Uterus (tissue), 2 donors: ENCODE results near the gene ZP2.

ENCODE experiments used
- CTCF ChIP-seq, 4 experiments: fragments of 200-600 bp in 2 of 4; fragments of 450-650 bp in 2 of 4; sonication (generic) in 2 of 4; IDR thresholded peaks; one replicate each; pipeline ENCODE4 v1.5.1; 2016 to 2019; ENCODE audit warnings: antibody characterized with exemption in 4 of 4, mild to moderate bottlenecking in 2 of 4, moderate library complexity in 1 of 4
- POLR2A ChIP-seq, 2 donors: fragments of 450-650 bp; IDR thresholded peaks; one replicate each; pipeline ENCODE4 v1.6.1; 2016; ENCODE audit warnings: antibody characterized with exemption in 2 of 2, mild to moderate bottlenecking in 1 of 2, moderate library complexity in 1 of 2

GRCh38 chr16:21197621-21198020 is 13.8 kb downstream of the ZP2 start:
- TF ChIP-seq CTCF (IDR thresholded peaks at IDR 0.05), result no peak
- TF ChIP-seq POLR2A (IDR thresholded peaks at IDR 0.05), result no peak
